K562 (cell line): Measurements from ENCODE around the gene IRF2BP2. TPM values are rescaled to one million over a fixed set of nuclear protein-coding genes. Genes with fewer than 3 reads are reported as not detected.

ENCODE experiments used
- ARNT ChIP-seq, 2 experiments: fragments of 450-650 bp; IDR thresholded peaks; 2 replicates each; pipeline ENCODE4 v1.6.1; 2016; ENCODE audit warnings: mild to moderate bottlenecking in 1 of 2
- DPF2 ChIP-seq: fragments of 450-650 bp; IDR thresholded peaks from 2 replicates; pipeline ENCODE4 v1.6.1; 2016
- FUS ChIP-seq: fragments of 200-400 bp; formaldehyde crosslinking; optimal IDR thresholded peaks from 2 replicates; pipeline ENCODE3; 2017; ENCODE audit warnings: low read depth, low read length
- HDAC6 ChIP-seq: IDR thresholded peaks from 2 replicates; pipeline ENCODE4 v1.6.1; 2012; ENCODE audit warnings: low read depth, mild to moderate bottlenecking, control low read depth, inconsistent platforms, low read length, moderate library complexity
- HOXB6 ChIP-seq: fragments of 250-450 bp; sonication (Bioruptor Pico); IDR thresholded peaks from 2 replicates; pipeline ENCODE4 v1.5.1; 2022; ENCODE audit warnings: mild to moderate bottlenecking, borderline replicate concordance
- JUN ChIP-seq, 2 experiments: sonication (generic) in 1 of 2; formaldehyde crosslinking in 1 of 2; IDR thresholded peaks; 2 replicates each; pipeline versions ENCODE4 v1.6.1 to v1.8.0; 2012 to 2022; ENCODE audit warnings: borderline replicate concordance in 2 of 2, mild to moderate bottlenecking in 2 of 2, improper control_type of control experiment in 1 of 2, low read depth in 1 of 2, low read length in 1 of 2, missing genetic modification reagents in 1 of 2
- JUND ChIP-seq, 2 experiments: IDR thresholded peaks; 2 replicates in 1 of 2; 3 replicates in 1 of 2; pipeline ENCODE4 v1.6.1; 2011; ENCODE audit warnings: borderline replicate concordance in 2 of 2, low read depth in 2 of 2, low read length in 2 of 2, improper control_type of control experiment in 1 of 2, missing biosample characterization in 1 of 2, missing genetic modification characterization in 1 of 2, missing genetic modification reagents in 1 of 2
- LCOR ChIP-seq: sonication (generic); formaldehyde crosslinking; IDR thresholded peaks from 2 replicates; pipeline ENCODE4 v1.8.0; 2022; ENCODE audit warnings: mild to moderate bottlenecking, missing genetic modification reagents
- NBN ChIP-seq: fragments of 450-650 bp; IDR thresholded peaks from 2 replicates; pipeline ENCODE4 v1.6.1; 2016; ENCODE audit warnings: low read depth, mild to moderate bottlenecking
- NR2C2 ChIP-seq, 2 experiments: fragments of 200-800 bp in 1 of 2; sonication (Bioruptor generic) in 1 of 2; sonication (generic) in 1 of 2; formaldehyde crosslinking in 1 of 2; IDR thresholded peaks; 2 replicates each; pipeline versions ENCODE4 v1.6.1 to v1.8.0; 2016 to 2022; ENCODE audit warnings: mild to moderate bottlenecking in 1 of 2, missing compliant biosample characterization in 1 of 2, missing genetic modification characterization in 1 of 2, missing genetic modification reagents in 1 of 2
- NR2F6 ChIP-seq: fragments of 450-650 bp; formaldehyde crosslinking; IDR thresholded peaks from 2 replicates; pipeline ENCODE4 v1.4.0; 2020; ENCODE audit warnings: mild to moderate bottlenecking
- PATZ1 ChIP-seq: fragments of 250-450 bp; sonication (Bioruptor Pico); IDR thresholded peaks from 2 replicates; pipeline ENCODE4 v1.5.0; 2020; ENCODE audit warnings: mild to moderate bottlenecking, borderline replicate concordance
- PHB2 ChIP-seq: fragments of 450-650 bp; IDR thresholded peaks from 2 replicates; pipeline ENCODE4 v1.6.1; 2017; ENCODE audit warnings: low read depth
- RHOXF2B ChIP-seq: fragments of 250-450 bp; sonication (Bioruptor Pico); conservative IDR thresholded peaks from 2 replicates; pipeline ENCODE4 v1.5.1; 2021
- THAP7 ChIP-seq: fragments of 250-450 bp; sonication (Bioruptor Pico); IDR thresholded peaks from 2 replicates; pipeline ENCODE4 v1.5.0; 2021
- UBTF ChIP-seq, 2 experiments: IDR thresholded peaks; 2 replicates each; pipeline ENCODE4 v1.6.1; 2012; ENCODE audit warnings: improper control_type of control experiment in 2 of 2, low read depth in 2 of 2, low read length in 2 of 2, borderline replicate concordance in 1 of 2
- ZBTB43 ChIP-seq: sonication (generic); formaldehyde crosslinking; IDR thresholded peaks from 2 replicates; pipeline ENCODE4 v1.8.0; 2023; ENCODE audit warnings: mild to moderate bottlenecking, missing genetic modification reagents
- ZNF274 ChIP-seq: IDR thresholded peaks from 2 replicates; pipeline ENCODE4 v1.6.1; 2011; ENCODE audit warnings: low read depth, mild to moderate bottlenecking, low read length, moderate library complexity, borderline replicate concordance
- ZNF589 ChIP-seq: fragments of 200-800 bp; sonication (Bioruptor generic); IDR thresholded peaks from 2 replicates; pipeline ENCODE4 v1.6.1; 2016; ENCODE audit warnings: low read depth, missing genetic modification characterization, missing compliant biosample characterization
- polyA plus RNA-seq, 8 experiments: library from polyadenylated mRNA; depleted of rRNA in 4 of 8; stranded (reverse) in 5 of 8; unstranded in 3 of 8; fragments of >200 nt; fragmentation: Nextera tagmentation in 2 of 8; fragmentation: Illumina TruSeq in 1 of 8; extraction: Ambion mirVana in 2 of 8; extraction: Trizol in 1 of 8; gene quantifications; 2 replicates each; pipeline versions ENCODE4 v1.2.1 to v1.2.3, GENCODE V29; 2011 to 2014; ENCODE audit warnings: inconsistent platforms in 1 of 8, missing spikeins in 1 of 8
- total RNA-seq, 7 experiments: library from RNA; depleted of rRNA in 6 of 7; stranded (reverse); fragments of >200 nt in 6 of 7; fragmentation: Illumina TruSeq in 2 of 7; extraction: Trizol in 2 of 7; gene quantifications; 2 replicates each; pipeline versions ENCODE4 v1.2.1 to v1.2.3, GENCODE V29; 2011 to 2021; ENCODE audit warnings: low replicate concordance in 1 of 7

The IRF2BP2 gene
- total and polyA plus RNA-seq, 9 of the 15 experiments (the other 6 are each of a cell fraction or from before 2014, with no cell fraction given) = 7.7 to 68.6 (median 22.1) TPM

GRCh38 chr1:234564035-234565029 is 45.6 kb downstream of the IRF2BP2 start (continued):
- 0 out of 2 replicates have a peak, but pooled peaks have one; percentile 27 for TF ChIP-seq JUN (IDR thresholded peaks at IDR 0.05; ENCODE audit: borderline replicate concordance, low read depth, low read length)
- no peak for TF ChIP-seq JUN (CRISPR knock-in tag; IDR thresholded peaks at IDR 0.05; ENCODE audit: borderline replicate concordance)
- no peak for TF ChIP-seq NBN
- TF ChIP-seq ZNF274 = no peak
- no peak for TF ChIP-seq FUS
- no peak for TF ChIP-seq HDAC6
- TF ChIP-seq RHOXF2B (CRISPR knock-in tag) = no peak
- no peak for TF ChIP-seq ZBTB43 (CRISPR knock-in tag)
- TF ChIP-seq ARNT (IDR thresholded peaks at IDR 0.05) = no peak
- no peak for TF ChIP-seq PATZ1
- TF ChIP-seq THAP7 (CRISPR knock-in tag) = no peak
- TF ChIP-seq HOXB6 = no peak
- TF ChIP-seq UBTF (IDR thresholded peaks at IDR 0.05; ENCODE audit: borderline replicate concordance in 1 of 2, low read depth in 2 of 2, low read length in 2 of 2) = no peak
- no peak for TF ChIP-seq NR2F6 (CRISPR knock-in tag)
- 0 out of 2 replicates have a peak, but pooled peaks have one; percentile 16 for TF ChIP-seq DPF2
- TF ChIP-seq LCOR (CRISPR knock-in tag) = no peak
- no peak for TF ChIP-seq NR2C2 (CRISPR knock-in tag; IDR thresholded peaks at IDR 0.05)
- no peak for TF ChIP-seq NR2C2 (tag; IDR thresholded peaks at IDR 0.05)
- no peak for TF ChIP-seq PHB2
- peak; percentile 73; the same call in 1 of the 2 replicates for TF ChIP-seq JUND (IDR thresholded peaks at IDR 0.05; ENCODE audit: borderline replicate concordance, low read depth, low read length)
- TF ChIP-seq JUND (tag; IDR thresholded peaks at IDR 0.05; ENCODE audit: borderline replicate concordance, low read depth, low read length) = peak; percentile 67; the same call in 1 of the 3 replicates
- TF ChIP-seq ZNF589 (CRISPR knock-in tag) = no peak
